ENCODE data around the gene KLHL22.

GRCh38 chr22:20422271-20423007 is 73.2 kb downstream of the KLHL22 start:
- no peak for TF ChIP-seq CTCF (IDR thresholded peaks at IDR 0.05)
- no peak for TF ChIP-seq ZFX (IDR thresholded peaks at IDR 0.05; ENCODE audit: borderline replicate concordance)
